Right renal pelvis (tissue), 4 donors: Measurements from ENCODE around the gene NEURL2. TPM values are rescaled to one million over a fixed set of nuclear protein-coding genes. Genes with fewer than 3 reads are reported as not detected.
"Not testable (repeated sequence)": the region's sequence is repeated elsewhere in the genome, so short reads cannot be mapped to it uniquely, and the experiment has no call there.

ENCODE experiments used
- DNase-seq, 4 donors: peaks; one replicate each; pipeline ENCODE4 v3.0.0-alpha.2; 2013; ENCODE audit warnings: low read depth in 4 of 4, low spot score in 3 of 4, missing footprints in 1 of 4
- polyA plus RNA-seq, 4 donors: library from polyadenylated mRNA; unstranded; fragments of 120-200 nt; gene quantifications; one replicate each; pipeline ENCODE4 v1.2.1, GENCODE V29; 2013; ENCODE audit not compliant: insufficient read length in 4 of 4

NEURL2 gene
- polyA plus RNA-seq, 4 donors = 4.3 to 8.2 (median 5.0) TPM

DNA sequence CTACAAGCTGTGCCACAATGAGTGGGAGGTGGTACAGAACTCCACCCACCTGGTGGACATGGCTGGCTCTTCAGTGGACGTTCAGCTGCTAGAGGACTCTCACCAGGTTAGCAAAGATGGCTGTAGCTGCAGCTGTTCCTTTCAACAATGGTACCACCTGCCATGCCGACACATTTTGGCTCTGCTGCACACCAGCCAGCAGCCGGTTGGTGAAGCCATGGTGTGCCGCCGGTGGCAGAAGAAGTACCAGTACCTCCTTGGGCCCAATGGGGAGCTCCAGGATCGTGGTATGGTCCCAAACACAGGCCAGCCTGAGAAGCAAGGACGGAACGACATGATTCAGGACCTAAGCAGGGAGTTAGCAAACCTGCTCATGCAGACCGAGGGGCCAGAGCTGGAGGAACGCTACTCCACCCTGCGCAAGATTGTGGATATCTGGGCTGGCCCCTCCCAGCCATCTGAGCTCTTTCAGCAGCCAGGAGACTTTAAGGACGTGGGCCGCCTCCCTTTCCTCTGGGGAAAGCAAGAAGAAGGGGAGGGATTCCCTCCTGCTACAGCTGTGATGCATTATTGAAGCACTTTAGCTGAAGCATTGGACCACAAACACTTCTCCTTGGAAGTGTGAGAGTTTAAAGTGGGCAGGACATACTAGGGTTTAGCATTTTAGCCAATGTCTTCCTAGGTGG lies 12.8 kb downstream of the NEURL2 start:
- no peak for DNase-seq

DNA sequence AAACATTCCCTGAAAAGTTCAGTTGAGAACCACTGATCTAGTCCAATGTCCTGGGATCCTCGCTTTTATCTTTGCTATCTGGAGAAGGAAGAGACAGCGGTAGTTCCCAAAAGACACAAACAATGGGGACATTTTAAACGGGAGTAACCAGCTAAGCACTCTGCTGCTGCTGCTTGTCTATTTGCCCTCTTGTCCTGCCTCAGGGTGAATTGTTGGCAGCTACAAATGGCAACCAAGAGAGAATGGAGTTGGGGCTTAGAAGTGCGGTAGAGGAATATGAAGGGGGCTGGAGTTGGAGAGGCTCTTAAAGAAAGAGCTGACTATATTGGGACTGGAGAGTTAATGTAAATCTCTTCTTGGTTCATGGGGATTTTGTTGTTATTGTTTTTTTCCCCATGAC lies 16.4 kb downstream of the NEURL2 start:
- no peak for DNase-seq

DNA sequence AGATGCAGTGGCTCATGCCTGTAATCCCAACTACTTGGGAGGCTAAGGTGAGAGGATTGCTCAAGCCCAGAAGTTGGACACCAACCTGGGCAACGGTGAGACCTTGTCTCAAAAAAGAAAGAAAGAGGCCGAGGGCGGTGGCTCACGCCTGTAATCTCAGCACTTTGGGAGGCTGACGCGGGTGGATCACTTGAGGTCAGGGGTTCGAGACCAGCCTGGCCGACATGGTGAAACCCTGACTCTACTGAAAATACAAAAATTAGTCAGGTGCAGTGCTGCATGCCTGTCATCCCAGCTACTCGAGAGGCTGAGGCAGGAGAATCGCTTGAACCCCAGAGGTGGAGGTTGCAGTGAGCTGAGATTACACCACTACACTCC lies 16.9 kb downstream of the NEURL2 start:
- DNase-seq = not testable (repeated sequence)

DNA sequence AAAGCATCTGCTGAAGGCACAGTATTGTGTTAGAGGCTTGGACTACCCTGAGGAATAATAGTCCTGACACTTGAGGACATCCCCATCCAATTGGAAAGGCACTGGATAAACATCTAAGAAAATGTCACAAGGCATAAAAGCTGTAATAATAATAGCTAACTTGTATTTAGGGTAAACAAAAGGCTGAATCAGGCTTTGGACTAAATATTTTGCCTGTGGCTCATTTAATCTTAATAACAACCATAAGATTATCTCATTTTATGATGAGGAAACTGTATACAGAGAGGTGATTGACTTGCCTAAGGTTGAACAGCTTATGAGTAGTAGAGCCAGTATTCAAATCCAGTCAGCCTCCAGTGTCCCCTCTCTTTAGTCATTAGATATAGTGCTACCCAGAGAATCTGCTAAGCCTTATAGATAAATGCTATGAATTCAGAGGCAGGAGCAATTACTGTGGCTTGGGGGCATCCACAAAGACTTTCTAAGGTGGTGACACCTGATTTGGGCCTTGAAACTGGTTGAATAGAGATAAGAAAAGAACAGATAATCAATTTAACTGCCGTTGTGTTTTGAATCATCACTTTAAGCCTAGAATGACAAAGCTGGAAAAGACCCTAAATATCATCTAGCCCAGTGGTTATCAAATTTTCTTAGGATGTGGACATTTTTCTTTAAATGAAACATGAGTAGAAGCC lies 17.5 kb downstream of the NEURL2 start:
- DNase-seq = no peak

DNA sequence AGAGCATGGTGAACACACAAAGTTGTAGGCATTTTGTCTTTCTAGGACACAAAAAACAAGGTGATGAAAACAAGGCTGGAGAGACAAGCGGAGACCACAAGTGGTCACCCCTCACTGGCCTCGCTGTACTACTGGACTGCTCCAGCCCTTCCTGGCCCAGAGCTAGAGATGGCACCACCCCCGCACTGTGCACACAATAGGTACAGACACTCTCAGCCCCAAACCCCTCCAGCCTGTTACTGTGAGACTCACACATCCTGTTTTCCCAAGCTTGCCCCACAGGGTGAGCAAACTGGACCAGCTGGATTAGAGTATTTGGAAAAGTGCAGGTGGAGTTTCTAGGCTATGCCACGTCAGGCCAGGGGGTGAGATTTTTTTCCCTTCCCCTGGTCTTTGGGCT lies 18.4 kb downstream of the NEURL2 start:
- no peak for DNase-seq

DNA sequence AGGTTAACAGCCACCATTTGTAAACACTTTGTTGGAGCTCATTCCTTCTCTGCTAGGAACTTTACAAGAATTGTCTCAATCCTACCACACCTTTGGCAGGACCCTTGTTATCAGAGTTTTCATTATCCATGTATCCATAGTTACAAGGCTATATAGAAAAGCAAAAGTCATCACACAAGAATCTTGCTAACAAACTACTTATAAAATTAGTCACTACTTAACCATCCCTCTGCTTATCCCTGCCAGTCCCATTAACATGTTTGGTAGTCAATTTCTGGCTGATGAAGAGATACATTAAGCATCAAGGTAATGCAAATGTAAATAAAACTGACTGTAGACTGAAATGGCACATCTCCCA lies 23.2 kb downstream of the NEURL2 start:
- no peak for DNase-seq

DNA sequence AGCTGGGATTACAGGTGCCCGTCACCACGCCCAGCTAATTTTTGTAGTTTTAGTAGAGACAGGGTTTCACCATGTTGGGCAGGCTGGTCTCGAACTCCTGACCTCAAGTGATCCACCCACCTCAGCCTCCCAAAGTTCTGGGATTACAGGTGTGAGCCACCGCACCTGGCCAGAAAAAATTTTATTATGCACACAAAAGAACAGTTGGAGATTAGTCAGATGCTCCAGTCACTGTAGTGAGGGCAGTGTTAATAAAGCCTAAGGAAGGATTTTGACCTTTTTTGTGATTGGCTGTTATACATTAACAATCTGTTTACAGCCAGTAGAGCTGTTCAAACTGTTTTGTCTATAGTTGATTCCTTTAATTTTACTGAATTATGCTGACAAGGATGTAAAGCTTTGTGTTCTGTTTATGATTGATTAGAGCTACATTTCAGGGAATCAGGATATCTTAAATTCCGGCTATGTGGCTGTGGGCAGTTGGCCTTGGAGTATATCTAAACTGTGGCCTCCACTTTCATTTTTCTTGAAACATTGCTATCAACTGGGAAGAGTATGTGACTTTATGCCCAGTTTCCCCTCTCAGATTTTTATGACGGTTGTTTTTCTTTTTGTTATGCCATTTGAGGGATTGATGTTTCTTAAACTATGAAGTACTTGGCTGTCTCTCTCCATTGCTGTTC lies 23.7 kb downstream of the NEURL2 start:
- DNase-seq = no peak

DNA sequence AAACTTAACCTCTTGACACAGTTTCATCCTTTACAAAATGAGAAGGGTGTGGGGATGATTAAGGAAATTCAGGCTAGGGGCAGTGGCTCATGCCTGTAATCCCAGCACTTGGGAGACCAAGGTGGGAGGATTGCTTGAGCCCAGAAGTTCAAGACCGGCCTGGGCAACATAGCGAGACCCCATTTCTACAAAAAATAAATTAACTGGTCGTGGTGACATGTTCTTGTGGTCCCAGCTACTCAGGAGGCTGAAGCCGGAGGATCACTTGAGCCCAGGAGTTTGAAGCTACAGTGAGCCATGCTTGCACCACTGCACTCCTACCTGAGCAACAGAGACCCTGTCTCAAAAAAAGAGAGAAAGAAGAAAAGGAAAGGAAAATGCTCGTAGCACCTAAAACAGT lies 24.6 kb downstream of the NEURL2 start:
- no peak for DNase-seq

DNA sequence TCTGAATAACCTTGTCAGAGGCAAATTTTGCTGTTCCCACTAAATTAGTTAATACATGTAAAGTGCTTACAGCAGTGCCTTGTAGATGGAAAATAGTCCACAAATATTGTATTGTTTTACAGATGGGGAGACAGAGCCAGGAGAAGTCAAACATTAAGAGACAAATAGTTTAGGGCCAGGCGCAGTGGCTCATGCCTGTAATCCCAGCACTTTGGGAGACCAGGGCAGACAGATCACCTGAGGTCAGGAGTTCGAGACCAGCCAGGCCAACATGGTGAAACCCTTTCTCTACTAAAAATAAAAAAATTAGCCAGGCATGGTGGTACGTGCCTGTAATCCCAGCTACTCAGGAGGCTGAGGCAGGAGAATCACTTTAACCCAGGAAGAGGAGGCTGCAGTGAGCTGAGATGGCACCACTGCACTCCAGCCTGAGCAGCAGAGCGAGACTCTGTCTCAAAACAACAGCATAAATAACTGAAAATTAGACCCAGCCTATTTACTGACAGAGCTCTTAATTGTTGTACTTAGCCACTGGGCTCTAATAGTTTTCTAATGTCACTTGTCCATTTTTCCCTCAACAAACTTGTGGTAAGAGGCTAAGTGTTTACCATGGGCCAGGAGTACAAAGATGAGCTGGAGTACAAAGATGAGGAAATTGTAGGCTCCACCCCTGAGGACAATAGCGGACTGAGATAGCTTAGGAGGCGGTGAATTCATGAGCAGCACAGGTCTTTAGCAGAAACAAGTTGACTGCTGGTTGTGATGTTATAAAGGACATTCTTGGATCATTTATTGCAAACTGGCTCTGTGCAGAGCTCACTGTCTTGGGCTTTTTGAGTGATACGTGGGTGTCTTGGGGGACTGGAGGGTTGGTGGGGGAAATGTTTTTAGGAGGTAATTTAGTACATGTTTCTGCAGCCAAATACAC lies 27.2 kb downstream of the NEURL2 start:
- no peak for DNase-seq

DNA sequence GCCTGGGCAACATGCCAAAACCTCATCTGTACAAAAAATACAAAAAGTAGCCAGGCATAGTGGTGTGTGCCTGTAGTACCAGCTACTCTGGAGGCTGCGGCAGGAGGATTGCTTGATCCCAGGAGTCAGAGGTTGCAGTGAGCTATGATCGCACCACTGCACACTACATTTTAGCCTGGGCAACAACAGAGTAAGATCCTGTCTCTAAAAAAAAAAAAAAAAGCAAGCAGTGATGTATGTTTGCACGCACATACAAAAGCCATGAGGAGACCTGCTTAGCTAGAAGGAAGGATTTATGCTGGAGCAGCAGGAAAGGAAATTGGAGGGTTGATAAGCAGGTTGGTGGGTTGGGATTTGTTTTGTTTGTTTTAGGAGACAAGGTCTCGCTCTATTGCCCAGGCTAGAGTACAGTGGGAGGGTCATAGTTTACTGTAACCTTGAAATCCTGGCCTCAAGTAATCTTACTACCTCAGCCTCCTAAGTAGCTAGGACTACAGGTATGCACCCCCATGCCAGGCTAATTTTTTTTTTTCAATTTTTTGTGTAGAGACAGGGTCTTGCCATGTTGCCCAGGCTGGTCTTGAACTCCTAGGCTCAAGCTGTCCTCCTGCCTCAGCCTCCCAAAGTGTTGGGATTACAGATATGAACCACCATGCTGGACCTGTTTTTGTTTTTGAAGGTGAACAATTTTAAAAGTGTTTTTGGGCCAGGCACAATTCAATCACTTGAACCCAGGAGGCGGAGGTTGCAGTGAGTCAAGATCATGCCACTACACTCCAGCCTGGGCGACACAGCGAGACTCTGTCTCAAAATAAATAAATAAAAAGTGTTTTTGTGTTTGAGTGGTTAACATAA lies 29.6 kb downstream of the NEURL2 start:
- DNase-seq = no peak

DNA sequence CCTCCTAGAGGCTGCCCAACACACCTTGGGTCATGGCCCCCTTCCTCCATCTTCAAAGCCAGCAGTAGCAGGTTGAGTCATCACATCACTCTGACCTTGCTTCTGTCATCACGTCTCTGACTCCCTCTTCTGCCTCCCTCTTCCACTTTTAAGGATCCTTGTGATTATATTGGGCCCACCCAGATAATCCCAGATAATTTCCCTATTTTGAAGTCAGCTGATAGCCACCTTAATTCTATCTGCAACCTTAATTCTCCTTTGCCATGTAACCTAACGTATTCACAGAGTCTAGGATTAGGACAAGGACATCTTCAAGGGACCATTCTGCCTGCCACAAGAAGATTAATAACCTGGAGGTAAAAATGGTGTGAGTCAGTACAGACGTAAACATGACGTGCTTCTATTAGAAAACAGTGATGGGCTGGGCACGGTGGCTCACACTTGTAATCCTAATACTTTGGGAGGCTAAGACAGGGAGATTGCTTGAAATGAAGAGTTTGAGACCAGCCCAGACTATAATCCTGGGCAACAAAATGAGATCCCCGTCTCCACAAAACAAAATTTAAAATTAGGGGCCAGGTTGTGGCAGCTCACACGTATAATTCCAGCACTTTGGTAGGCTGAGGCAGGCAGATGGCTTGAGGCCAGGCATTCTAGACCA lies 30.3 kb downstream of the NEURL2 start:
- DNase-seq = no peak

DNA sequence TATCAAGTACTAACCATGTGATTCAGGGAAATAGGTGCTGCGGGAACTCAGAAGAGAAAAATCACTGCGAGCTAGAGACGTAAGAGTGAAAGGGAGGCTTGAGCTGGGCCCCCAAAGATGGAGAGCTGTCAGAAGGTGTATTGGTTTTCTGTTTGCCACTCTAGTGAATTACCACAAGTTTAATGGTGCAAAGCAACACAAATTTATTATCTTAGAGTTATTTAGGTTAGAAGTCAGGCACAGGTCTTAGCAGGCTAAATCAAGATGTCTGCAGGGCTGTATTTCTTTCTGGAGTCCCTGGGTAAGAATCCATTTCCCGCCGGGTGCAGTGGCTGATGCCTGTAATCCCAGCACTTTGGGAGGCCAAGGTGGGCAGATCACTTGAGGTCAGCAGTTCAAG lies 31.1 kb downstream of the NEURL2 start:
- peak in 1 of 4 donors; percentile 19 for DNase-seq

DNA sequence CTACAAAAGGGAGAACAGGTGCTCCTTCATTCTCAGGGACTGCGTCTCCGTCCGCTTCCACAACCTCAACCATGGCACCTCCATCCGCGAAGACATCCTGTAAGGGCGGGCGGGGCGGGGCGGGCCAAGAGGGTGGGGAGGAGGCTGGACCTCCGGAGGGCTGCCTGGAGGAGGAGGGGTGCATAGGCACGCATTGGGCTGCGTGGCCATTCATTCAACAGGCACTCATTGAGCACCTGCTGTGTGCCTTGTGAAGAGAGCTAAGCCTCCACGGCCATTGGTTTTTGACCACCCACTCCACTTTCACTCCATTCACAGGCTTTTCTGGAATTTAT lies 33.2 kb downstream of the NEURL2 start:
- DNase-seq = no peak

DNA sequence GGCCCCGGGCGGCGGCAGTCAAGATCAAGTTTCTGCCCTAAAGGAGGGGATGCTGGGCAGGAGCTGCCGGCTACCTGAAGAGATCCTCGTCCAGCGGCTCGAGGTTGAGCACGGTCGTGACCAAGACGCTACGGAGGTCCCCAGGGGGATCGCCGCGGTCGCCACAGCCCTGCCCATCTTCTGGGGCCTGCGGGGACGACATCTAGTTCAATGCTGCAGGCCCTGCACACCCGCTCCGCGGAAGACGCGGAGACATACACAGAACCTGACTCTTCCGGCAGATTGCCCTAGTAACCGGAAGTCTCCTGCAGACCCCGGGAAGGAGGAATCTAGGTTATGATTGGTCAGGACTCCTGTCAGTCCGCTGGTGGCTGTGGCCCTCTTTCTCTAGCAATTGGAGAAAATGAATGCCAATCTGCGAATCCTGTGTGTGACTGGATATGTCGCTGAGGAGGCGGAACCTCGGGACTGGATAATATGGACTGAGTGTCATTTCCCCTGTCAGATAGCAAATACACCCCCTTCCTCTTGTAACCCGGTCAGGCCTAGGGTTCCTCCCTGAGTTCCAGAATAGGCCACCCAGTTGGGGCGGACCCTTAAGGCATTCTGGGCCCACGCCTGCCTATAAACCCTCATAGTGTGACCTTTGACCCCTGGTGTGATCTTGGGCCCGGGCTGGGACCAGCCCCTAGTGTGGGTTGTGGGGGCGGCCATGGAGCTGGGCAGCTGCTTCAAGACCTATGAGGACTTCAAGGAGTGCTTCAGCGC lies 33.7 kb downstream of the NEURL2 start, which contains the start of the genes ACOT8 and ZSWIM3:
TSS of gene ACOT8 (minus strand) at position 279 of the 768 bp plus-strand sequence. CDS start at position 202, 77 bp downstream.
TSS of gene ZSWIM3 (plus strand) at position 501 of the 768 bp plus-strand sequence. CDS start at position 713, 212 bp downstream.
- DNase-seq = peak; percentile 100

DNA sequence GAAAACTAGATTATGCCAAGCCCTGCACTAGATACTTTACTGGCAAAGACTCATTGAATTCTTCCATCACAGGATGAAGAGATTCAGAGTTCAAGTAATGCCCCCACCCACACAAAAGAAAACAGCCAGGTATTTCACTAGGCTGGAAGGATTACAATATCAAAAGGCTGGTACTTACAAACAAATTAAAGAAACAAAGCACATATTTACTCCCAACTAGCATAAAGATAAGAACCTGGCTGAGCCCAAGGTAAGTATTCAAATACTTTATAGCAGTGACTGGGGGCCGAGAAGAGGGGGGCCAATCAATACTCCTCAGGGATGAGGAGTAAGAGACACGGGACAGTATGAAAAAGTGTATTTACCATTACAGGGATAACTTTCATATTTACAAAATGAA lies 37.5 kb downstream of the NEURL2 start:
- DNase-seq = no peak

DNA sequence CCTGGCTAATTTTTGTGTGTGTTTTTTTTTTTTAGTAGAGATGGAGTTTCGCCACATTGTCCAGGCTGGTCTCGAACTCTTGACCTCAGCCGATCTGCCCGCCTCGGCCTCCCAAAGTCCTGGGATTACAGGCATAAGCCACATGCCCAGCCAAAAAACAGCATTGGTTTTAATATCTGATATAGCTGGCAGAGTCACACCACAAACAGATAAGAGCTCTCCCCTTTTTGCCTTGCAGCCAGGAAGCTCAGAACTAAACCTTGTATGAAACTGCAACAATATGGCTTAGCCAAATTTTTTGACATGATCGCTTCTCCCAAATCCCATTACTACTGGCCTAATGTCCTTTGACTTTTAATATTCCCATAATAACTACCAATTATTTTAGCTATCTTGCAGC lies 38.7 kb downstream of the NEURL2 start:
- DNase-seq = no peak

DNA sequence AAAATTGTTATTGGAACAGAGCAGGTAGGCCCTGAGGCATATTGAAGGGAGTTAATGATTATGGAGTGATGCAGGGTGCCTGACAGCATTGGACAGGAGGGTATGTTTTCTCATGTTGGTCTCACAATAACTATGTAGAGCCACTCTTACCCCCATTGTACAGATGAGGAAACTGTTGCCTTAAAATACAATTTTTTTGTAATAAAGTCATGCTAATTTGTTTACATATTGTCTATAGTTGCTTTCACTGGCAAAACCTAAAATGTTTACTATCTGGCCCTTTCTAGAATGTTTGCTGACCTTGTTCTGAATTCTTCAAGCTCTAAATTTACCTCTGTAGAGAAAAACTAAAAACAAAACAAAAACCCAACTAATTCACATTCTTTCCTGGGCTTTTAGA lies 39.5 kb downstream of the NEURL2 start:
- no peak for DNase-seq

DNA sequence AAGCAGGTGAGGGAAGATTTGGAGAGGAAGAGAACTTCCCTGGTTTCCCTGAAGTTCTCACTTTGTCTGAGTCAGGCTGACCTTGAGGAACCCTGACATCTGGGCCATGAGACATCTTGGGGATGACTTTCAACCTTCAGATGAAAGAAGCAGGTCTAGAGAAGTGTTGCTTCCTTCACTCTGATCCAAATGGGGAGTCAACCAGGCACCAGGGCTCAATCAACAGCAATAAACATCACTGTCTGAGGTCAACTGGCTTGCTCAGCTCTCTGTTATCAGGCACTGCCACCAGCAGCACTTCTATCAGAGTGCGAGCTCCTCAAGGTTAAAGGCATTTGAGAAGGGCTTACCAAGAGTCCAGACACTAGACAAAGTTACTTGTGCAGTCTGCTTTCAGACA lies 40.1 kb downstream of the NEURL2 start:
- DNase-seq = no peak

DNA sequence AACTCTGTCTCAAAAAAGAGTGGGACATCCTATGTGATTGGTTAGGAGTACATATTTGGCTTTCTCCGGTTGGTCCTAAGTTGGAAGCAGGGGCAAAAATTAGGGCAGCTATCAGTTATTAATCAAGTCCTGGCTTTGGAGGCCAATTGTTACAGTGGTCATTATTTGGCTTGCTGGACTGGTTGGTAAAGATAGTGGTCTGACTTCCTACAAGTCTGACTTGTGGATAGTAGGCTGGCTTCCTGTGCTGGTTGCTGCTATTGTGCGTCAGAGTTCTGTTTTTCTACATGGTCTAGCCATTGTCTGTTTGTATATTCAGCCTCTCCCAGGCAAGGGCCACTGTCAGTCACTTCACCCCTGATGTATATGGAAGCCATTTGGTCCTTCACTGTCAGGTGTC lies 40.8 kb downstream of the NEURL2 start:
- DNase-seq = no peak
